Measurements from ENCODE around the gene PTGFRN.

Gene PTGFRN

GRCh38 chr1:116887212-116887611 lies 22.5 kb upstream of the PTGFRN start:
- 93% methylated on average over 2 of the region's 3 CpGs for WGBS (ENCODE audit: insufficient coverage)
- CTCF ChIA-PET: interaction anchor here (1.8 kb wide), 1 partner anchor 48 kb away, joined by 6 read pairs; no protein-coding TSS in a partner anchor
- POLR2A ChIA-PET: no interaction called here
- Histone ChIP-seq H3K27ac (ENCODE audit: insufficient read depth in 1 of 2, low read depth in 1 of 2, low read length in 2 of 2, poor library complexity in 1 of 2, severe bottlenecking in 2 of 2) (no peak overlapping the region), H3K9me3 (ENCODE audit: control extremely low read depth in 1 of 5, control insufficient read depth in 4 of 5, insufficient read depth in 2 of 5, low read depth in 1 of 5, low read length in 4 of 5) (no peaks in the 10 kb centered on the region), H3K36me3 (ENCODE audit: control insufficient read depth in 4 of 4, insufficient read depth in 4 of 4, low read length in 3 of 4) (no peaks in the 10 kb centered on the region), H3K4me1 (ENCODE audit: control extremely low read depth in 1 of 4, control insufficient read depth in 4 of 4, insufficient read depth in 4 of 4, low read length in 3 of 4) (no peaks in the 10 kb centered on the region), H3K4me3 (ENCODE audit: control insufficient read depth in 1 of 7, extremely low read depth in 1 of 7, insufficient read depth in 4 of 7, low read depth in 2 of 7, low read length in 6 of 7) (no peak overlapping the region), H3K27me3 (replicated peaks in 2 of 5; ENCODE audit: control insufficient read depth in 4 of 5, insufficient read depth in 5 of 5, low read length in 4 of 5) (no peaks in the 10 kb centered on the region)
- no peak for DNase-seq

GRCh38 chr1:116889380-116889779 lies 20.3 kb upstream of the PTGFRN start:
- Histone ChIP-seq H3K4me3 (ENCODE audit: control insufficient read depth in 1 of 7, extremely low read depth in 1 of 7, insufficient read depth in 4 of 7, low read depth in 2 of 7, low read length in 6 of 7) (no peak overlapping the region), H3K36me3 (ENCODE audit: control insufficient read depth in 4 of 4, insufficient read depth in 4 of 4, low read length in 3 of 4) (no peaks in the 10 kb centered on the region), H3K27me3 (replicated peaks in 2 of 5; ENCODE audit: control insufficient read depth in 4 of 5, insufficient read depth in 5 of 5, low read length in 4 of 5) (peaks cover 0 to 2% (median 0%) of the 10 kb centered on the region in 5 experiments), H3K27ac (ENCODE audit: insufficient read depth in 1 of 2, low read depth in 1 of 2, low read length in 2 of 2, poor library complexity in 1 of 2, severe bottlenecking in 2 of 2) (no peak overlapping the region), H3K4me1 (ENCODE audit: control extremely low read depth in 1 of 4, control insufficient read depth in 4 of 4, insufficient read depth in 4 of 4, low read length in 3 of 4) (no peaks in the 10 kb centered on the region), H3K9me3 (ENCODE audit: control extremely low read depth in 1 of 5, control insufficient read depth in 4 of 5, insufficient read depth in 2 of 5, low read depth in 1 of 5, low read length in 4 of 5) (no peaks in the 10 kb centered on the region)
- DNase-seq: no peak
- CTCF ChIA-PET: interaction anchor here (1.6 kb wide), 1 partner anchor 11 kb away, joined by 4 read pairs; no protein-coding TSS in a partner anchor
- WGBS (ENCODE audit: insufficient coverage): 100% methylated on average over 2 of the region's 4 CpGs
- POLR2A ChIA-PET: no interaction called here

- no peaks in the 10 kb centered on the region for H3K36me3 ChIP-seq (ENCODE audit: control insufficient read depth in 4 of 4, insufficient read depth in 4 of 4, low read length in 3 of 4)
- no peak overlapping the region for H3K4me3 ChIP-seq (ENCODE audit: control insufficient read depth in 1 of 7, extremely low read depth in 1 of 7, insufficient read depth in 4 of 7, low read depth in 2 of 7, low read length in 6 of 7)
- WGBS (ENCODE audit: insufficient coverage): 100% methylated on average over 5 of the region's 5 CpGs
- no peaks in the 10 kb centered on the region for H3K4me1 ChIP-seq (ENCODE audit: control extremely low read depth in 1 of 4, control insufficient read depth in 4 of 4, insufficient read depth in 4 of 4, low read length in 3 of 4)
- peaks cover 0 to 2% (median 0%) of the 10 kb centered on the region in 5 experiments for H3K27me3 ChIP-seq (replicated peaks in 2 of 5; ENCODE audit: control insufficient read depth in 4 of 5, insufficient read depth in 5 of 5, low read length in 4 of 5)
- no peak for DNase-seq
- CTCF ChIA-PET: no interaction called here
- no peak overlapping the region for H3K27ac ChIP-seq (ENCODE audit: insufficient read depth in 1 of 2, low read depth in 1 of 2, low read length in 2 of 2, poor library complexity in 1 of 2, severe bottlenecking in 2 of 2)
- peaks cover 0 to 6% (median 0%) of the 10 kb centered on the region in 5 experiments for H3K9me3 ChIP-seq (ENCODE audit: control extremely low read depth in 1 of 5, control insufficient read depth in 4 of 5, insufficient read depth in 2 of 5, low read depth in 1 of 5, low read length in 4 of 5)
- POLR2A ChIA-PET: no interaction called here
Observed at GRCh38 chr1:116891396-116892079, 18.2 kb upstream of the PTGFRN start.

GRCh38 chr1:116895073-116895472 lies 14.6 kb upstream of the PTGFRN start:
- CTCF ChIA-PET: interaction anchor here (1.0 kb wide), 1 partner anchor 40 kb away, joined by 3 read pairs; no protein-coding TSS in a partner anchor
- WGBS (ENCODE audit: insufficient coverage): 100% methylated on average over 1 of the region's 1 CpG
- DNase-seq: no peak

GRCh38 chr1:116899529-116899928 lies 10.2 kb upstream of the PTGFRN start:
- Histone ChIP-seq H3K27ac (ENCODE audit: insufficient read depth in 1 of 2, low read depth in 1 of 2, low read length in 2 of 2, poor library complexity in 1 of 2, severe bottlenecking in 2 of 2) (no peak overlapping the region), H3K9me3 (ENCODE audit: control extremely low read depth in 1 of 5, control insufficient read depth in 4 of 5, insufficient read depth in 2 of 5, low read depth in 1 of 5, low read length in 4 of 5) (peaks cover 0 to 6% (median 0%) of the 10 kb centered on the region in 5 experiments), H3K27me3 (replicated peaks in 2 of 5; ENCODE audit: control insufficient read depth in 4 of 5, insufficient read depth in 5 of 5, low read length in 4 of 5) (peaks cover 0 to 21% (median 3%) of the 10 kb centered on the region in 5 experiments), H3K4me1 (ENCODE audit: control extremely low read depth in 1 of 4, control insufficient read depth in 4 of 4, insufficient read depth in 4 of 4, low read length in 3 of 4) (no peaks in the 10 kb centered on the region), H3K4me3 (ENCODE audit: control insufficient read depth in 1 of 7, extremely low read depth in 1 of 7, insufficient read depth in 4 of 7, low read depth in 2 of 7, low read length in 6 of 7) (no peak overlapping the region), H3K36me3 (ENCODE audit: control insufficient read depth in 4 of 4, insufficient read depth in 4 of 4, low read length in 3 of 4) (no peaks in the 10 kb centered on the region)
- peak in 1 of 3 donors; percentile 6 for DNase-seq
- ChIA-PET CTCF (interaction anchor here (1.0 kb wide), 1 partner anchor 15 kb away, joined by 4 read pairs; no protein-coding TSS in a partner anchor), POLR2A (no interaction called here)

More at GRCh38 chr1:116895073-116895472, 14.6 kb upstream of the PTGFRN start:
- Histone ChIP-seq H3K4me3 (ENCODE audit: control insufficient read depth in 1 of 7, extremely low read depth in 1 of 7, insufficient read depth in 4 of 7, low read depth in 2 of 7, low read length in 6 of 7) (no peak overlapping the region), H3K27me3 (replicated peaks in 2 of 5; ENCODE audit: control insufficient read depth in 4 of 5, insufficient read depth in 5 of 5, low read length in 4 of 5) (peaks cover 0 to 4% (median 0%) of the 10 kb centered on the region in 5 experiments), H3K36me3 (ENCODE audit: control insufficient read depth in 4 of 4, insufficient read depth in 4 of 4, low read length in 3 of 4) (no peaks in the 10 kb centered on the region), H3K27ac (ENCODE audit: insufficient read depth in 1 of 2, low read depth in 1 of 2, low read length in 2 of 2, poor library complexity in 1 of 2, severe bottlenecking in 2 of 2) (no peak overlapping the region), H3K4me1 (ENCODE audit: control extremely low read depth in 1 of 4, control insufficient read depth in 4 of 4, insufficient read depth in 4 of 4, low read length in 3 of 4) (no peaks in the 10 kb centered on the region), H3K9me3 (ENCODE audit: control extremely low read depth in 1 of 5, control insufficient read depth in 4 of 5, insufficient read depth in 2 of 5, low read depth in 1 of 5, low read length in 4 of 5) (peaks cover 0 to 6% (median 0%) of the 10 kb centered on the region in 5 experiments)
- POLR2A ChIA-PET: no interaction called here

- H3K27me3 ChIP-seq (replicated peaks in 2 of 5; ENCODE audit: control insufficient read depth in 4 of 5, insufficient read depth in 5 of 5, low read length in 4 of 5): peaks cover 0 to 21% (median 3%) of the 10 kb centered on the region in 5 experiments
- WGBS (ENCODE audit: insufficient coverage): 96% methylated on average over 9 of the region's 9 CpGs
- ChIA-PET POLR2A (no interaction called here), CTCF (no interaction called here)
- no peaks in the 10 kb centered on the region for H3K4me1 ChIP-seq (ENCODE audit: control extremely low read depth in 1 of 4, control insufficient read depth in 4 of 4, insufficient read depth in 4 of 4, low read length in 3 of 4)
- H3K36me3 ChIP-seq (ENCODE audit: control insufficient read depth in 4 of 4, insufficient read depth in 4 of 4, low read length in 3 of 4): no peaks in the 10 kb centered on the region
- H3K4me3 ChIP-seq (ENCODE audit: control insufficient read depth in 1 of 7, extremely low read depth in 1 of 7, insufficient read depth in 4 of 7, low read depth in 2 of 7, low read length in 6 of 7): no peak overlapping the region
- H3K27ac ChIP-seq (ENCODE audit: insufficient read depth in 1 of 2, low read depth in 1 of 2, low read length in 2 of 2, poor library complexity in 1 of 2, severe bottlenecking in 2 of 2): no peak overlapping the region
- H3K9me3 ChIP-seq (ENCODE audit: control extremely low read depth in 1 of 5, control insufficient read depth in 4 of 5, insufficient read depth in 2 of 5, low read depth in 1 of 5, low read length in 4 of 5): no peaks in the 10 kb centered on the region
- DNase-seq: no peak
Observed at GRCh38 chr1:116900471-116901365, 9.0 kb upstream of the PTGFRN start.

- no peak overlapping the region for H3K27ac ChIP-seq (ENCODE audit: insufficient read depth in 1 of 2, low read depth in 1 of 2, low read length in 2 of 2, poor library complexity in 1 of 2, severe bottlenecking in 2 of 2)
Observed at GRCh38 chr1:116902027-116902426, 7.7 kb upstream of the PTGFRN start.

More at GRCh38 chr1:116902027-116902426, 7.7 kb upstream of the PTGFRN start:
- peaks cover 0 to 21% (median 3%) of the 10 kb centered on the region in 5 experiments for H3K27me3 ChIP-seq (replicated peaks in 2 of 5; ENCODE audit: control insufficient read depth in 4 of 5, insufficient read depth in 5 of 5, low read length in 4 of 5)
- ChIA-PET CTCF (interaction anchor here (1.2 kb wide), 2 partner anchors 18 to 177 kb away, joined by 3 read pairs; no protein-coding TSS in a partner anchor), POLR2A (no interaction called here)
- 88% methylated on average over 3 of the region's 5 CpGs for WGBS (ENCODE audit: insufficient coverage)
- H3K4me3 ChIP-seq (ENCODE audit: control insufficient read depth in 1 of 7, extremely low read depth in 1 of 7, insufficient read depth in 4 of 7, low read depth in 2 of 7, low read length in 6 of 7): no peak overlapping the region
- no peak for DNase-seq
- H3K36me3 ChIP-seq (ENCODE audit: control insufficient read depth in 4 of 4, insufficient read depth in 4 of 4, low read length in 3 of 4): no peaks in the 10 kb centered on the region
- no peaks in the 10 kb centered on the region for H3K4me1 ChIP-seq (ENCODE audit: control extremely low read depth in 1 of 4, control insufficient read depth in 4 of 4, insufficient read depth in 4 of 4, low read length in 3 of 4)
- H3K9me3 ChIP-seq (ENCODE audit: control extremely low read depth in 1 of 5, control insufficient read depth in 4 of 5, insufficient read depth in 2 of 5, low read depth in 1 of 5, low read length in 4 of 5): no peaks in the 10 kb centered on the region

Data from common myeloid progenitor, CD34-positive (primary cell).